CD4-positive, alpha-beta T cell (primary cell): ENCODE results near the gene CNOT6. TPM values are rescaled to one million over a fixed set of nuclear protein-coding genes. Genes with fewer than 3 reads are reported as not detected.

Source experiments
- ATAC-seq: fragments of 200-7000 bp; cut with Tn5 transposase; one replicate; pipeline ENCODE4 v1.10.0; 2022; ENCODE audit warnings: mild to moderate bottlenecking; ENCODE audit not compliant: poor library complexity
- CTCF ChIA-PET: fragments of 350-600 bp; sonication (Branson Sonifier 250); formaldehyde crosslinking; loops from one replicate; lab custom pipeline; 2021; ENCODE audit warnings: antibody characterized with exemption, inconsistent platforms; lab: Charles Lee
- POLR2A ChIA-PET: fragments of 350-600 bp; sonication (Branson Sonifier 250); formaldehyde crosslinking; loops from one replicate; lab custom pipeline; 2021; ENCODE audit warnings: antibody characterized with exemption, inconsistent platforms; lab: Charles Lee
- DNase-seq, 14 experiments: peaks; one replicate each; pipeline ENCODE4 v3.0.0-alpha.2; 2013 to 2020; ENCODE audit warnings: mixed read lengths in 2 of 14
- H3K27ac ChIP-seq, 2 donors: one replicate each; pipeline versions ENCODE4 v1.5.1 to v1.7.0; 2013; ENCODE audit warnings: low read length in 2 of 2, low read depth in 1 of 2, mild to moderate bottlenecking in 1 of 2
- H3K27me3 ChIP-seq, 2 experiments: 1 replicate in 1 of 2; 2 replicates in 1 of 2; pipeline versions ENCODE4 v1.6.1 to v1.7.0; 2013; ENCODE audit warnings: low read length in 2 of 2, control low read depth in 1 of 2, mild to moderate bottlenecking in 1 of 2, moderate library complexity in 1 of 2; ENCODE audit not compliant: insufficient read depth in 2 of 2, control insufficient read depth in 1 of 2
- H3K36me3 ChIP-seq: one replicate; pipeline ENCODE4 v1.6.1; 2013; ENCODE audit warnings: low read length, control low read depth; ENCODE audit not compliant: insufficient read depth
- H3K4me1 ChIP-seq: one replicate; pipeline ENCODE4 v1.6.1; 2013; ENCODE audit warnings: low read length, control low read depth; ENCODE audit not compliant: insufficient read depth
- H3K4me3 ChIP-seq: one replicate; pipeline ENCODE4 v1.5.1; 2013; ENCODE audit warnings: mild to moderate bottlenecking, low read length, moderate library complexity
- H3K9me3 ChIP-seq, 2 experiments: 1 replicate in 1 of 2; 2 replicates in 1 of 2; pipeline versions ENCODE4 v1.6.1 to v1.7.0; 2013; ENCODE audit warnings: low read length in 2 of 2, mild to moderate bottlenecking in 2 of 2, control low read depth in 1 of 2, moderate library complexity in 1 of 2; ENCODE audit not compliant: control insufficient read depth in 1 of 2, insufficient read depth in 1 of 2
- H3K27ac Mint-ChIP-seq: one replicate; pipeline ENCODE4 v1.8.0; 2020; ENCODE audit warnings: mixed read lengths
- H3K27me3 Mint-ChIP-seq: one replicate; pipeline ENCODE4 v1.8.0; 2021; ENCODE audit warnings: mixed read lengths
- H3K36me3 Mint-ChIP-seq: one replicate; pipeline ENCODE4 v1.8.0; 2021; ENCODE audit warnings: low read depth, mixed read lengths
- H3K4me1 Mint-ChIP-seq: one replicate; pipeline ENCODE4 v1.8.0; 2021; ENCODE audit warnings: low read depth, mixed read lengths
- H3K4me3 Mint-ChIP-seq: one replicate; pipeline ENCODE4 v1.8.0; 2020; ENCODE audit warnings: mild to moderate bottlenecking, mixed read lengths
- H3K9me3 Mint-ChIP-seq: one replicate; pipeline ENCODE4 v1.8.0; 2020; ENCODE audit warnings: mixed read lengths
- intact Hi-C, 2 experiments: fragments of 100-400 bp; cut with DNase I in 1 of 2; cut with micrococcal nuclease in 1 of 2; formaldehyde crosslinking; loops; one replicate each; pipeline versions ENCODE4 v1.15.1 to v1.9.0; 2023 to 2025; cut with DNase I, micrococcal nuclease
- total RNA-seq, 174 experiments: library from RNA in 2 of 174; stranded (reverse) in 2 of 174; gene quantifications; one replicate each; pipeline ENCODE4 v1.2.3 and lab custom pipeline; 2021 to 2026
- TF ChIP-seq, protein P1 (sequence below): fragments of 200-600 bp; IDR thresholded peaks from one replicate; pipeline ENCODE4 v1.8.0; 2022; ENCODE audit warnings: antibody characterized with exemption, mild to moderate bottlenecking

The CNOT6 gene
- total RNA-seq, 2 experiments from 2014 or later = 12.5 to 13.8 TPM

GRCh38 chr5:180599981-180600553 lies 105.9 kb downstream of the CNOT6 start:
- intact Hi-C loops = loop anchor here in 1 of 2 experiments (10.0 kb wide), 1 partner anchor 115 kb away; no protein-coding TSS in a partner anchor
- POLR2A ChIA-PET = no interaction called here
- Mint-ChIP-seq H3K27me3 (no peaks in the 10 kb centered on the region), H3K4me1 (no peaks in the 10 kb centered on the region), H3K9me3 (no peaks in the 10 kb centered on the region), H3K4me3 (no peak overlapping the region), H3K27ac (no peak overlapping the region), H3K36me3 (no peaks in the 10 kb centered on the region)
- no peaks in the 10 kb centered on the region for H3K36me3 ChIP-seq
- H3K9me3 ChIP-seq = no peaks in the 10 kb centered on the region
- CTCF ChIA-PET = no interaction called here
- no peaks in the 10 kb centered on the region for H3K27me3 ChIP-seq
- H3K27ac ChIP-seq = no peak overlapping the region
- DNase-seq (no peak), ATAC-seq (no peak)
- TF ChIP-seq, protein P1, sequence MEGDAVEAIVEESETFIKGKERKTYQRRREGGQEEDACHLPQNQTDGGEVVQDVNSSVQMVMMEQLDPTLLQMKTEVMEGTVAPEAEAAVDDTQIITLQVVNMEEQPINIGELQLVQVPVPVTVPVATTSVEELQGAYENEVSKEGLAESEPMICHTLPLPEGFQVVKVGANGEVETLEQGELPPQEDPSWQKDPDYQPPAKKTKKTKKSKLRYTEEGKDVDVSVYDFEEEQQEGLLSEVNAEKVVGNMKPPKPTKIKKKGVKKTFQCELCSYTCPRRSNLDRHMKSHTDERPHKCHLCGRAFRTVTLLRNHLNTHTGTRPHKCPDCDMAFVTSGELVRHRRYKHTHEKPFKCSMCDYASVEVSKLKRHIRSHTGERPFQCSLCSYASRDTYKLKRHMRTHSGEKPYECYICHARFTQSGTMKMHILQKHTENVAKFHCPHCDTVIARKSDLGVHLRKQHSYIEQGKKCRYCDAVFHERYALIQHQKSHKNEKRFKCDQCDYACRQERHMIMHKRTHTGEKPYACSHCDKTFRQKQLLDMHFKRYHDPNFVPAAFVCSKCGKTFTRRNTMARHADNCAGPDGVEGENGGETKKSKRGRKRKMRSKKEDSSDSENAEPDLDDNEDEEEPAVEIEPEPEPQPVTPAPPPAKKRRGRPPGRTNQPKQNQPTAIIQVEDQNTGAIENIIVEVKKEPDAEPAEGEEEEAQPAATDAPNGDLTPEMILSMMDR = no peak
- no peak overlapping the region for H3K4me3 ChIP-seq
- H3K4me1 ChIP-seq = no peaks in the 10 kb centered on the region

GRCh38 chr5:180600554-180601041 lies 106.4 kb downstream of the CNOT6 start:
- ChIA-PET POLR2A (interaction anchor here (0.6 kb wide), 1 partner anchor 87 kb away, joined by 3 read pairs; no protein-coding TSS in a partner anchor), CTCF (no interaction called here)
- peak in 1 of 14 experiments; percentile 25 for DNase-seq
- Mint-ChIP-seq H3K4me3 (no peak overlapping the region), H3K27me3 (no peaks in the 10 kb centered on the region), H3K27ac (no peak overlapping the region), H3K36me3 (no peaks in the 10 kb centered on the region), H3K4me1 (no peaks in the 10 kb centered on the region), H3K9me3 (no peaks in the 10 kb centered on the region)
- Histone ChIP-seq H3K36me3 (no peaks in the 10 kb centered on the region), H3K4me1 (no peaks in the 10 kb centered on the region), H3K4me3 (no peak overlapping the region), H3K27me3 (no peaks in the 10 kb centered on the region), H3K9me3 (no peaks in the 10 kb centered on the region), H3K27ac (no peak overlapping the region)
- intact Hi-C loops = loop anchor here in 1 of 2 experiments (10.0 kb wide), 1 partner anchor 114 kb away; no protein-coding TSS in a partner anchor
- ATAC-seq = no peak
- TF ChIP-seq, protein P1 = no peak

GRCh38 chr5:180601591-180602480 lies 107.7 kb downstream of the CNOT6 start:
- Histone ChIP-seq H3K27me3 (no peaks in the 10 kb centered on the region), H3K36me3 (no peaks in the 10 kb centered on the region), H3K4me1 (no peaks in the 10 kb centered on the region), H3K27ac (no peak overlapping the region), H3K4me3 (no peak overlapping the region), H3K9me3 (no peaks in the 10 kb centered on the region)
- no peaks in the 10 kb centered on the region for H3K4me1 Mint-ChIP-seq
- no peaks in the 10 kb centered on the region for H3K9me3 Mint-ChIP-seq
- H3K27ac Mint-ChIP-seq = no peak overlapping the region
- peak in 2 of 14 experiments; percentile 9 to 25 for DNase-seq
- POLR2A ChIA-PET = no interaction called here
- no peak for ATAC-seq
- intact Hi-C loops = loop anchor here in 1 of 2 experiments (10.0 kb wide), 1 partner anchor 113 kb away; no protein-coding TSS in a partner anchor
- H3K4me3 Mint-ChIP-seq = no peak overlapping the region
- no peaks in the 10 kb centered on the region for H3K36me3 Mint-ChIP-seq
- CTCF ChIA-PET = no interaction called here
- H3K27me3 Mint-ChIP-seq = no peaks in the 10 kb centered on the region
- TF ChIP-seq, protein P1 = no peak
